ENCODE measurements around the gene ZNF444. TPM values are rescaled to one million over a fixed set of nuclear protein-coding genes. Genes with fewer than 3 reads are reported as not detected.

The ZNF444 gene
- total and polyA plus RNA-seq, 2 of the 8 experiments (the other 6 are each of a cell fraction or from before 2014, with no cell fraction given) = 49.5 to 54.5 TPM

GRCh38 chr19:56142897-56143434 is 1.9 kb downstream of the ZNF444 start:
- Histone ChIP-seq H2BK20ac (ENCODE audit: low read length) (no peak overlapping the region), H2AFZ (ENCODE audit: low read length) (no peak overlapping the region), H3K4me2 (ENCODE audit: insufficient read depth in 1 of 2, low read depth in 2 of 2, low read length in 2 of 2) (peak overlapping the region; percentile 8 to 93; a peak in 2 of 4 replicates), H4K91ac (replicated peaks; ENCODE audit: insufficient read length, low read length) (peak overlapping the region; percentile 89), H3K23ac (ENCODE audit: insufficient read length) (no peak overlapping the region), H3K36me3 (ENCODE audit: control insufficient read depth in 2 of 4, insufficient read depth in 4 of 4, low read length in 3 of 4) (peaks cover 0 to 13% (median 2%) of the 10 kb centered on the region in 4 experiments; a peak in 4 of 8 replicates), H4K8ac (ENCODE audit: extremely low read depth, insufficient read depth, low read length) (peak overlapping the region; percentile 59; the same call in 1 of the 2 replicates), H2BK15ac (ENCODE audit: low read length) (no peak overlapping the region), H3K79me2 (ENCODE audit: control insufficient read depth in 1 of 2, insufficient read depth in 2 of 2, low read length in 2 of 2) (peaks cover 0 to 30% of the 10 kb centered on the region in 2 experiments; a peak in 2 of 4 replicates), H3K9ac (replicated peaks in 1 of 4; ENCODE audit: extremely low read depth in 1 of 4, low read depth in 3 of 4, low read length in 3 of 4) (no peak overlapping the region), H3K23me2 (ENCODE audit: low read depth, low read length) (peaks cover 10% of the 10 kb centered on the region; the same call in 1 of the 2 replicates), H3K4ac (replicated peaks; ENCODE audit: insufficient read length, low read depth, low read length) (peak overlapping the region; percentile 78), H2AK5ac (ENCODE audit: low read depth, low read length) (0 out of 2 replicates have a peak overlapping the region, but pooled peaks have one; percentile 82), H3K14ac (ENCODE audit: insufficient read length) (no peak overlapping the region), H3K79me1 (ENCODE audit: low read depth, low read length) (peaks cover 10% of the 10 kb centered on the region), H3K56ac (replicated peaks; ENCODE audit: insufficient read length, low read depth, low read length) (no peak overlapping the region), H3K18ac (ENCODE audit: extremely low read depth, low read length) (no peak overlapping the region), H2BK12ac (ENCODE audit: low read depth, low read length) (no peak overlapping the region), H3K4me3 (ENCODE audit: extremely low read depth in 1 of 4, insufficient read depth in 2 of 4, low read depth in 3 of 4, low read length in 4 of 4) (no peak overlapping the region), H2BK5ac (ENCODE audit: low read depth, low read length) (no peak overlapping the region; the same call in 1 of the 2 replicates), H3K27me3 (replicated peaks in 1 of 4; ENCODE audit: control insufficient read depth in 3 of 4, extremely low read depth in 1 of 4, insufficient read depth in 3 of 4, low read length in 3 of 4) (no peaks in the 10 kb centered on the region), H3K9me3 (ENCODE audit: insufficient read depth in 2 of 2, low read depth in 1 of 2, low read length in 1 of 2) (no peaks in the 10 kb centered on the region), H3K4me1 (replicated peaks in 1 of 4; ENCODE audit: control insufficient read depth in 3 of 4, insufficient read depth in 4 of 4, low read length in 3 of 4) (peaks cover 0 to 7% (median 3%) of the 10 kb centered on the region in 4 experiments; a peak in 5 of 7 replicates), H2BK120ac (replicated peaks; ENCODE audit: low read depth, low read length) (no peak overlapping the region), H4K20me1 (replicated peaks in 1 of 2; ENCODE audit: control insufficient read depth in 1 of 2, insufficient read depth in 2 of 2, low read length in 2 of 2) (peaks cover 0 to 13% of the 10 kb centered on the region in 2 experiments), H3K27ac (ENCODE audit: low read depth, low read length) (no peak overlapping the region), H4K5ac (ENCODE audit: insufficient read length, low read depth, low read length) (peak overlapping the region; percentile 27)
- POLR2A ChIA-PET (ENCODE audit: partially characterized antibody) = interaction anchor here (0.7 to 5.2 kb wide), 8 partner anchors 11 to 238 kb away, joined by 3 to 21 read pairs (median 3); no protein-coding TSS in a partner anchor
- DNase-seq (ENCODE audit: low read depth in 1 of 2, low spot score in 2 of 2) (no peak), FAIRE-seq (no peak)
- 91% methylated on average over 4 of the region's 4 CpGs; no CpG with 5 or more reads in 1 of the 2 experiments for WGBS, 2 experiments (ENCODE audit: extremely low coverage in 1 of 2, insufficient coverage in 1 of 2, insufficient read length in 1 of 2, insufficient replicate concordance in 2 of 2, low coverage in 1 of 2, low lambda C conversion rate in 2 of 2, missing lambda C conversion rate in 1 of 2)
- CTCF ChIA-PET (ENCODE audit: partially characterized antibody) = interaction anchor here (0.5 to 6.5 kb wide), 8 partner anchors 11 to 1707 kb away, joined by 3 to 47 read pairs (median 3); no protein-coding TSS in a partner anchor
- TF ChIP-seq KDM4A (IDR thresholded peaks at IDR 0.05; ENCODE audit: low read depth, low read length, severe bottlenecking) (no peak), POU5F1 (IDR thresholded peaks at IDR 0.05; ENCODE audit: low read depth, low read length) (no peak), ATF3 (IDR thresholded peaks at IDR 0.05; ENCODE audit: insufficient read depth, low read depth, low read length) (no peak), SP4 (IDR thresholded peaks at IDR 0.05; ENCODE audit: low read length) (no peak), FOSL1 (IDR thresholded peaks at IDR 0.05; ENCODE audit: insufficient read depth, low read depth, low read length) (no peak), ATF2 (IDR thresholded peaks at IDR 0.05; ENCODE audit: low read length) (no peak), JUND (IDR thresholded peaks at IDR 0.05; ENCODE audit: low read length) (no peak), BACH1 (IDR thresholded peaks at IDR 0.05; ENCODE audit: low read length) (no peak), CHD1 (IDR thresholded peaks at IDR 0.05; ENCODE audit: low read depth, low read length) (no peak), RAD21 (IDR thresholded peaks at IDR 0.05 in 1 of 2, conservative IDR thresholded peaks at IDR 0.05 in 1 of 2; ENCODE audit: low read depth in 2 of 2, low read length in 2 of 2) (no peak)

Measured in H1 (cell line).